DMS153 (cell line): Measurements from ENCODE around the gene NMRAL1.

Experiments used
- DNase-seq: peaks from one replicate; lab custom pipeline; 2025; lab: John Stamatoyannopoulos, UW

NMRAL1 gene

GRCh38 chr16:4465977-4466779 lies 8.2 kb downstream of the NMRAL1 start:
- DNase-seq = no peak

GRCh38 chr16:4463522-4464163 lies 10.8 kb downstream of the NMRAL1 start:
- no peak for DNase-seq

- DNase-seq = no peak
Measured at GRCh38 chr16:4461250-4462085, 13.0 kb downstream of the NMRAL1 start.

GRCh38 chr16:4460936-4461249 lies 13.5 kb downstream of the NMRAL1 start:
- no peak for DNase-seq

- no peak for DNase-seq
Measured at GRCh38 chr16:4455951-4456350, 18.5 kb downstream of the NMRAL1 start.

GRCh38 chr16:4455081-4455480 lies 19.3 kb downstream of the NMRAL1 start:
- DNase-seq = no peak

- DNase-seq = no peak
Measured at GRCh38 chr16:4454623-4455022, 19.8 kb downstream of the NMRAL1 start.

GRCh38 chr16:4452674-4453073 lies 21.8 kb downstream of the NMRAL1 start:
- DNase-seq = no peak

- no peak for DNase-seq
Measured at GRCh38 chr16:4450931-4451519, 23.4 kb downstream of the NMRAL1 start.

GRCh38 chr16:4450430-4450829 lies 24.0 kb downstream of the NMRAL1 start:
- no peak for DNase-seq

- no peak for DNase-seq
Measured at GRCh38 chr16:4443986-4444385, 30.4 kb downstream of the NMRAL1 start.

- DNase-seq = no peak
Measured at GRCh38 chr16:4443271-4443670, 31.2 kb downstream of the NMRAL1 start.

GRCh38 chr16:4442371-4442770 lies 32.1 kb downstream of the NMRAL1 start:
- DNase-seq = no peak

GRCh38 chr16:4437366-4437765 lies 37.1 kb downstream of the NMRAL1 start:
- DNase-seq = no peak

GRCh38 chr16:4435337-4436067 lies 38.9 kb downstream of the NMRAL1 start:
- no peak for DNase-seq

GRCh38 chr16:4433914-4434787 lies 40.3 kb downstream of the NMRAL1 start:
- no peak for DNase-seq

GRCh38 chr16:4433228-4433627 lies 41.2 kb downstream of the NMRAL1 start:
- no peak for DNase-seq

GRCh38 chr16:4431023-4431422 lies 43.4 kb downstream of the NMRAL1 start:
- no peak for DNase-seq

GRCh38 chr16:4428500-4428899 lies 45.9 kb downstream of the NMRAL1 start:
- DNase-seq = no peak

- DNase-seq = no peak
Measured at GRCh38 chr16:4426722-4427372, 47.6 kb downstream of the NMRAL1 start.
